ENCODE data around the gene HSD17B10.
"Not testable (repeated sequence)": the region's sequence is repeated elsewhere in the genome, so short reads cannot be mapped to it uniquely, and the experiment has no call there.

The HSD17B10 gene

GRCh38 chrX:53479301-53479700, 45.1 kb upstream of the HSD17B10 start:
- peak; percentile 45 for ATAC-seq
- TF ChIP-seq ZFP3 (CRISPR knock-in tag; IDR thresholded peaks at IDR 0.05) (no peak), PPARA (CRISPR knock-in tag; IDR thresholded peaks at IDR 0.05; ENCODE audit: borderline replicate concordance) (no peak), CSDC2 (CRISPR knock-in tag; IDR thresholded peaks at IDR 0.05) (no peak), TOX (CRISPR knock-in tag; IDR thresholded peaks at IDR 0.05; ENCODE audit: borderline replicate concordance) (no peak), RARB (CRISPR knock-in tag; IDR thresholded peaks at IDR 0.05) (no peak)

GRCh38 chrX:53476371-53476770, 42.2 kb upstream of the HSD17B10 start:
- no peak for TF ChIP-seq CREB5 (CRISPR knock-in tag; IDR thresholded peaks at IDR 0.05; ENCODE audit: low read depth)
- no peak for TF ChIP-seq ZFP3 (CRISPR knock-in tag; IDR thresholded peaks at IDR 0.05)
- no peak for TF ChIP-seq PATZ1 (CRISPR knock-in tag; IDR thresholded peaks at IDR 0.05; ENCODE audit: borderline replicate concordance)
- no peak for TF ChIP-seq SNAI2 (CRISPR knock-in tag; IDR thresholded peaks at IDR 0.05)
- TF ChIP-seq ZNF70 (CRISPR knock-in tag; IDR thresholded peaks at IDR 0.05) = no peak
- no peak for TF ChIP-seq ARNTL (CRISPR knock-in tag; IDR thresholded peaks at IDR 0.05; ENCODE audit: borderline replicate concordance, low read depth)
- no peak for TF ChIP-seq BACH2 (CRISPR knock-in tag; IDR thresholded peaks at IDR 0.05; ENCODE audit: borderline replicate concordance)
- TF ChIP-seq GLIS3 (CRISPR knock-in tag; IDR thresholded peaks at IDR 0.05) = no peak
- no peak for TF ChIP-seq ISL1 (CRISPR knock-in tag; IDR thresholded peaks at IDR 0.05)
- TF ChIP-seq OSR1 (CRISPR knock-in tag; IDR thresholded peaks at IDR 0.05) = no peak
- no peak for TF ChIP-seq CSDC2 (CRISPR knock-in tag; IDR thresholded peaks at IDR 0.05)
- no peak for TF ChIP-seq ZNF565 (CRISPR knock-in tag; conservative IDR thresholded peaks at IDR 0.05; ENCODE audit: low read depth)
- ATAC-seq = no peak

- ATAC-seq = no peak
- TF ChIP-seq OSR1 (CRISPR knock-in tag; IDR thresholded peaks at IDR 0.05) (no peak), PPARA (CRISPR knock-in tag; IDR thresholded peaks at IDR 0.05; ENCODE audit: borderline replicate concordance) (no peak), POU6F1 (CRISPR knock-in tag; IDR thresholded peaks at IDR 0.05; ENCODE audit: borderline replicate concordance, low read depth) (no peak), TCF4 (CRISPR knock-in tag; IDR thresholded peaks at IDR 0.05; ENCODE audit: borderline replicate concordance) (no peak)
These were observed 40.5 kb upstream of the HSD17B10 start for GRCh38 chrX:53474707-53475106.

GRCh38 chrX:53471346-53471745, 37.2 kb upstream of the HSD17B10 start:
- no peak for TF ChIP-seq ZFP30 (CRISPR knock-in tag; IDR thresholded peaks at IDR 0.05)
- no peak for ATAC-seq

- ATAC-seq = not testable (repeated sequence)
These were observed 34.5 kb upstream of the HSD17B10 start for GRCh38 chrX:53468659-53469058.

GRCh38 chrX:53458082-53458481, 23.9 kb upstream of the HSD17B10 start:
- peak; percentile 55; the same call in 2 of the 3 replicates for ATAC-seq
- TF ChIP-seq GLIS3 (CRISPR knock-in tag; IDR thresholded peaks at IDR 0.05) (no peak), CSDC2 (CRISPR knock-in tag; IDR thresholded peaks at IDR 0.05) (no peak), SNAI2 (CRISPR knock-in tag; IDR thresholded peaks at IDR 0.05) (no peak), RARB (CRISPR knock-in tag; IDR thresholded peaks at IDR 0.05) (no peak), PATZ1 (CRISPR knock-in tag; IDR thresholded peaks at IDR 0.05; ENCODE audit: borderline replicate concordance) (no peak), OSR1 (CRISPR knock-in tag; IDR thresholded peaks at IDR 0.05) (no peak), ZNF8 (CRISPR knock-in tag; IDR thresholded peaks at IDR 0.05) (no peak), CREB5 (CRISPR knock-in tag; IDR thresholded peaks at IDR 0.05; ENCODE audit: low read depth) (no peak), ZFP3 (CRISPR knock-in tag; IDR thresholded peaks at IDR 0.05) (no peak), POU6F1 (CRISPR knock-in tag; IDR thresholded peaks at IDR 0.05; ENCODE audit: borderline replicate concordance, low read depth) (no peak), ISL1 (CRISPR knock-in tag; IDR thresholded peaks at IDR 0.05) (no peak), ZC3H10 (CRISPR knock-in tag; IDR thresholded peaks at IDR 0.05) (no peak), ZNF565 (CRISPR knock-in tag; conservative IDR thresholded peaks at IDR 0.05; ENCODE audit: low read depth) (no peak), ZFP30 (CRISPR knock-in tag; IDR thresholded peaks at IDR 0.05) (no peak)
